ENCODE results near the gene SAMD11.

DNA sequence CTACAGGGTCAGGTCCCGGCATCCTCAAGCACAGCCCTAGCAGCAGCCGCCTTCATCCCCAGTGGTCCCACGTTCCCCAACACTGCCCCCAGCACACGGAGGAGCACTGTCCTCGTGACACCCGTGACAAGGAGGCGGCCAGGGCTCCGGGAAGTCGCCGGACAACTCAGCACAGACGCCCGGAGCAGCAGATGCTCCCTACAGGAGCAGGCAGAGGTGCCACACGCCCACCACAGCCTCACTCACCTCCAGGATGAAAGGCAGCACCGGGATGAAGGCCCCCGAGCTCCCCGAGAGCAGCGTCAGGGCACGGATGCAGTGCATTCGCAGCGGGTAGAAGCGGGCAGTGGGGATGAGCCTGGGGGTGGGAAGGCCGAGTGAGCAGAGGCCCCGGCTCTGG is 27.2 kb downstream of the SAMD11 start:
- TF ChIP-seq, protein P1, sequence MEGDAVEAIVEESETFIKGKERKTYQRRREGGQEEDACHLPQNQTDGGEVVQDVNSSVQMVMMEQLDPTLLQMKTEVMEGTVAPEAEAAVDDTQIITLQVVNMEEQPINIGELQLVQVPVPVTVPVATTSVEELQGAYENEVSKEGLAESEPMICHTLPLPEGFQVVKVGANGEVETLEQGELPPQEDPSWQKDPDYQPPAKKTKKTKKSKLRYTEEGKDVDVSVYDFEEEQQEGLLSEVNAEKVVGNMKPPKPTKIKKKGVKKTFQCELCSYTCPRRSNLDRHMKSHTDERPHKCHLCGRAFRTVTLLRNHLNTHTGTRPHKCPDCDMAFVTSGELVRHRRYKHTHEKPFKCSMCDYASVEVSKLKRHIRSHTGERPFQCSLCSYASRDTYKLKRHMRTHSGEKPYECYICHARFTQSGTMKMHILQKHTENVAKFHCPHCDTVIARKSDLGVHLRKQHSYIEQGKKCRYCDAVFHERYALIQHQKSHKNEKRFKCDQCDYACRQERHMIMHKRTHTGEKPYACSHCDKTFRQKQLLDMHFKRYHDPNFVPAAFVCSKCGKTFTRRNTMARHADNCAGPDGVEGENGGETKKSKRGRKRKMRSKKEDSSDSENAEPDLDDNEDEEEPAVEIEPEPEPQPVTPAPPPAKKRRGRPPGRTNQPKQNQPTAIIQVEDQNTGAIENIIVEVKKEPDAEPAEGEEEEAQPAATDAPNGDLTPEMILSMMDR (IDR thresholded peaks at IDR 0.05), result no peak
- TF ChIP-seq POLR2A (IDR thresholded peaks at IDR 0.05), result no peak
